Bone marrow (tissue), 2 donors: ENCODE results near the gene CAPZA2.
A peak's percentile ranks its signal among the peaks of the same experiment; 100 is the strongest.
"Not testable (repeated sequence)": the region's sequence is repeated elsewhere in the genome, so short reads cannot be mapped to it uniquely, and the experiment has no call there.

Source experiments
- DNase-seq, 2 donors: peaks; one replicate each; lab custom pipeline; 2025; lab: John Stamatoyannopoulos, UW

The CAPZA2 gene

DNA sequence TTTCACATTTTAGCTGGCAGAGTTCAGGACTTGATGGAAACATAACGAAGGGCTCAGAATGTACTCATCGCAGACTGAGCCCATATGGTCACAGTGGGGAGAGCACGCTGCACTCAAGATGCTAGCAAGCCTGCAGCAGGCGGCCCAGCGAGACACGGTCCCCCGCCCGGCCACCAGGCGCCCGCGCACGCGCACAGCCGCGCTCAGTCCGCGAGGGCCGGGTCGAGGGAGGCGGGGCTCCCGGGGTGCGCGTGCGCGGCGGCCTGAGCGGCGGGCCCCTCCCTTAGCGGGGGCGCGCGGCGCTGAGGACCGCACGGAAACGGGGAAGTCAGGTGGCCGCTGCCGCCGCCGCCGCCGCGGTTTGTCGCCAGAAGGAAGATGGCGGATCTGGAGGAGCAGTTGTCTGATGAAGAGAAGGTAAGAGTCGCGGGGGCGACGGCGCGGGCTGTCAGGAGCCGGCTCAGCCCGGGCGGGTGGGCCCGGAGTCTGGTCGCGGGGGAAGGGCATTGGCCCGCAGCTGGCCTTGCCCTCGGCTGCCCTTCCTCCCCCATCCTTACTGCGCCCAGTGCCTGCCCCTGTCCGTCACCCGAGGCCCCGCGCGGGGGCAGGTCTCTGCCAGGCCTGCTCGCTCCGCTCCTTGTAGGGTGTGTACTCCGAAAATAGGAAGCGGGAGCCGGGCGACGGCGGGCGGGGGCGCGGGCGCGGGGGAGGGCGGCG lies at the start of gene CAPZA2:
Gene CAPZA2, plus strand, starts transcription at position 354 of the 717 bp plus-strand sequence. Its CDS starts 25 bp downstream, at position 379.
- peak; percentile 89 to 94 for DNase-seq

GRCh38 chr7:116812860-116813259 lies 49.5 kb upstream of the CAPZA2 start:
- DNase-seq = no peak

- not testable (repeated sequence) for DNase-seq
Measured at GRCh38 chr7:116813371-116813770, 49.0 kb upstream of the CAPZA2 start.

DNA sequence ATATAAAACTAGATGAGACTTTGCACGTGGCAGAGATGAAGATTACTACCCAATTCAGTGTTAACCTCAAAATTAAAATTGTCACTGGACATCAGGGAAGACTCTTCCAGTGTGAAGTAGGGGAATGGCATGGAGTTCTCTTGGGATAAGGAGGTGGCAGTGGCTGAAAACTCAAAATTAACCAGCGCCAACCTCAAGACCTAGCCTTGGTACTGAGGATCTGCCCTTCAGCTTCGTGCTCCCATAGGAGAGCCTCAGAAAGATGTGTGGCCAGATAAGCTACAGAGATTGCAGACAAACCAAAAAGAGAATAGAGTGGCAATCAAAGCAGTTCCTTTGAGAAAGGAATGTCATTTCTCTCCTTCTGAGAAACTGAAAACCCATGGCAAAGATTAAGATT lies 47.3 kb upstream of the CAPZA2 start:
- DNase-seq = no peak

GRCh38 chr7:116820149-116820548 lies 42.2 kb upstream of the CAPZA2 start:
- DNase-seq = no peak

GRCh38 chr7:116821647-116822046 lies 40.7 kb upstream of the CAPZA2 start:
- not testable (repeated sequence) for DNase-seq

DNA sequence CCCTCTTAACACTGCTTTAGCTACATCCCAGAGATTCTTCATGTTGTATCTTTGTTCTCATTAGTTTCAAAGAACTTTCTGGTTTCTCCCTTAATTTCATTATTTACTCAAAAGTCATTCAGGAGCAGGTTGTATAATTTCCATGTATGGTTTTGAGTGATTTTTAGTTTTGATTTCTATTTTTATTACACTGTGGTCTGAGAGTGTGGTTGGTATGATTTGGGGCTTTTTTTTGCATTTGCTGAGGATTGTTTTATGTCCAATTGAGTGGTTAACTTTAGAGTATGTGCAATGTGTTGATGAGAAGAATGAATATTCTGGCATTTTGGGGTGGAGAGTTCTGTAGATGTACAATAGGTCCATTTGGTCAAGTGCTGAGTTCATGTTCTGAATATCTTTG lies 37.9 kb upstream of the CAPZA2 start:
- DNase-seq = no peak

- DNase-seq = no peak
Measured at GRCh38 chr7:116828281-116828680, 34.1 kb upstream of the CAPZA2 start.

- no peak for DNase-seq
Measured at GRCh38 chr7:116829041-116829440, 33.3 kb upstream of the CAPZA2 start.

DNA sequence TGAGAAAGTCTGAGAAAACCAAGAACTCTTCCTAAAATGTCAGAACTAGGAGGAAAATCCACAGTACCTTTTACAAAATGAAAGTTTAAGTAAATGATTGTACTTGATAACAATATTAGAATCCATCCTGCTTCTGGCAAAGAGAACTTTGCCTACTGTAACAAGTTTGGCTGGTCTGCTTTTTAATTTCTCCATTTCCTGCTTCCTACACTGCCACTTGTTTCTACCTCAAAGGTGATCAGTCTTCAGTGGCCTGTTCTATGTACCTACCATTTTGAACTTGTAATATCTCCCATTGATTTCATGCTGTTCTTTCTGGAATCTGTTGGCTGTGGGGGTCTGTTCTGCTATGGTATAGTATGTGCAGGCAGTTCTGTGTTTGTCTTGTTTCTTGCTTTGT lies 32.9 kb upstream of the CAPZA2 start:
- no peak for DNase-seq

DNA sequence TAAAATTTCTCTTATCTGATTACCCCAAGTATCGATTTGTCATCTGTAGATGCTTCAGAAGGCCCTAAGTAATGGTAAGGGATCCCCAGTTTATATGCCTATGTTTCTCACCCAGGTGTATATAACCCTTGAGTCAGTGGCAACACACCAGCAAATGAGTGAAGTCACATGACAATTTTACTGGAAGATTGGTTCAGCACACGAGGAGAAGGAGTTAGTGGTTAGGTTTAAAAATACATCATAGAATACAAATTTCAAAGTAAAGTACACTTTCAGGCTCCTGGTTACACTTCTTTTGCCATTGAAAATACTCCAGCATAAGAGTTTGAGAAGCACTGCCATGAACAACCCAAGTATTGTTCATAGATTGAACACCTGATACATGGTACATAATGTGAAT lies 29.7 kb upstream of the CAPZA2 start:
- DNase-seq = no peak

DNA sequence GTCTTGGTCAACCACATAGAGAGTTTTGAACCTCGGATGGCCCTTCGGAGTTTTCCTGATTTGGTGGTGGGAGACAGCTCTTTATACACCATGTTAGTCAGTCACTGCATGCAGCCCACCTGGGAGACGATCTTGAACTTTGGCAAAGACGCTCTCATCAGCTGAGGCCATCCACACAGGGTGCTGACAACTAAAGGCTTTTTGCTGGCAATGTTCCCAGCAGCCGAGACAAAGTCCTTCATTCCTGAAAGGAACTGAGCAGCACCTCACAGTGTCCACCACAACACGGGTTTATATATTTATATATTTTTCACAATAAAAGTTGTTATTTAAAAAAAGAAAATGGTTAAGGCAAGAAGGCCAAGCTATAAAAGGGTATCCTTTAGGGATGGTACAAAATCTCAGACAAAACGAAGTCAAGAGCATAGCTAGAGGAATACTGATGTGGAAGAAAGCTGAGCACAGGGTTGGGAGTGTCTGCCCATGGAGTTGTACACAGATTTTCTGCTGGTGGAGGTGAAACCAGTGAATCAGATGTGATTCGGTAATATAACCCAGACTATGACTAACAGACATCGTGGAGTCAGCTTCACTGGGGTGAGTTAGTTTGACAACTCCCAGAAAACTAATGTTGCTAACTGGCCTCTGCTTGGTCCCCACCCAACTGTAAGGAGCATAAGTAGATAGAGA lies 27.4 kb upstream of the CAPZA2 start:
- no peak for DNase-seq

DNA sequence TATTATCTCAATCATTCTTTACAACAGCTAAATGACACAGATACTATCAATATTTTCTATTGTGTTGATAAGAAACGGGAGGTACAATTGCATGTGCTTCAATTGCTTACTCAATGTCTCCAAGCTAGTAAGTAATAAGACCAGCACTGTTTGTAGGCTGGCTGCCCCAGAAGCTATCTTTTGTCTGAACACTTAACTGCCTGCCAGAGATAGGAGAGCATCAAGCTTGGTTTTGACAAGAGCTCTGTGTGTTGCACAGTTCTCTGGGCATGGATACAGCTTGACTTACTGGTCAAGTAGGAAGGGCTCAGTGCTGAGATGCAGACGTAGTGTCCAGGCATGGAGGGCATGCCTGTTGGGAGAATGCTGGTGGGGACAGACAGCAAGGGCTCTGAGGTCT lies 26.3 kb upstream of the CAPZA2 start:
- DNase-seq = no peak

DNA sequence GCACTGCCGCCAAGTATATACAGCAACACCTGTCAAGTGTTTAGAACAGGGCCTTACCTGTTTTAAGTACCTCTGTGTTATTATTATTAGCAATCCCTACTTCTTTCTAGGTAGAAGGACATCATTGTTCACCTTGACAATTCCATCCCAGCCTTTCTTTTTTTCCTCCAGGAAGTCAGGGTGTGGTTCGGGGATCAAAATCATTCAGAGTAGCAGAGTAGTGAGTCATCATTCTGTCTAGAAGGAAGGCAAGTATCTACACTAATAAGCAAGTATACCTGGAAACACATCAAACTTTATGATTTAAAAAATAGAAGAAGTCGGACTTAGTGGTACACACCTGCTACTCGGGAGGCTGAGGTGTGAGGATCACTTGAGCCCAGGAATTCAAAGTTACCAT lies 25.5 kb upstream of the CAPZA2 start:
- no peak for DNase-seq

DNA sequence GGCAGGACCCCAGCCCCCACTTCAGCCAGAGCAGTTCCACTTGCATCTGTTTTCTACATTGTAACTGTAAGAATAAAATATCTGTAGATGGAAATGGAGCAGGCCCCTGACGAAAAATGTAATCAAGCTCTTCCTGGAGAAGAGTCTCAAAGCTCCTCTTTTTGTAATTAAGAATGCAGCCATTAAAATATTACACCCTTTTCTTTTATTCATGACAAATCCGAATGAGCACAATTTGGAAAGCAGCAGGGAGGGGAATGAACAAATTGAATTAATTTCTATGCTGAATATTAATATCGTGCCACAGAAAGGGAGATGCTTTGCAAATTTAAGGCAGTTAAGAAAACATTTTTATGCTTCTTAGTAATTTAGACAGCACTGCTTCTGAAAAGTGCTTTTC lies 24.8 kb upstream of the CAPZA2 start:
- no peak for DNase-seq

DNA sequence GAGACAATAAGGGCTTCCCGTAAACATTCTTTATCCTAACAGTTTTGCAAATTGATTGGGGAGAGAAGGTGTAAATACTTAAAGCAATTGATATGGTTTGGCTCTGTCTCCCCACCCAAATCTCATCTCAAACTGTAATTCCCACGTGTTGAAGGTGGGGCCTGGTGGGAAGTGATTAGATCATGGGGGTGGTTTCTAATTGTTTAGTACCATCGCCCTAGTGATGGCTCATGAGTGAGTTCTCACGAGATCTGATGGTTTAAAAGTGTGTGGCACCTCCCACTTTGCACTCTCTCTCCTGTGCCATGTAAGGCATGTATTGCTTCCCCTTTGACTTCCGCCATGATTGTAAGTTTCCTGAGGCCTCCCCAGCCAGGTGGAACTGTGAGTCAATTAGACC lies 22.1 kb upstream of the CAPZA2 start:
- no peak for DNase-seq

DNA sequence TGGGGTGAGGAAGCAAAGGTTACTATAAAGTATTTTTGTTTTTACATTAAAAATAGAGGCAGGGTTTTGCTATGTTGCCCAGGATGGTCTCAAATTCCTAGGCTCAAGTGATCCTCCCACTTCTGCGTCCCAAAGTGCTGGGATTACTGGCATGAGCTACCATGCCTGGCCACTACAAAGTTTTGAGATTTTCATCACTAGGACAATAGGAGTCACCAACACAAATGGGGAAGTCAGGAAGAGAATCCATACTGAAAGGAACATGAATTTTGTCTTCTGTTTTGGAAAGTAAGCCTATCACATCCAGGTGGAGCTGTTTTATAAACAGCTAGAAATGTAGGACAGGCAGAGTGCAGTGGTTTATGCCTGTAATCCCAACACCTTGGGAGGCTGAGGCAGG lies 20.0 kb upstream of the CAPZA2 start:
- DNase-seq = no peak

- peak in 1 of 2 donors; percentile 37 for DNase-seq
Measured at GRCh38 chr7:116843378-116843777, 19.0 kb upstream of the CAPZA2 start.

GRCh38 chr7:116851175-116851574 lies 11.2 kb upstream of the CAPZA2 start:
- DNase-seq = no peak

DNA sequence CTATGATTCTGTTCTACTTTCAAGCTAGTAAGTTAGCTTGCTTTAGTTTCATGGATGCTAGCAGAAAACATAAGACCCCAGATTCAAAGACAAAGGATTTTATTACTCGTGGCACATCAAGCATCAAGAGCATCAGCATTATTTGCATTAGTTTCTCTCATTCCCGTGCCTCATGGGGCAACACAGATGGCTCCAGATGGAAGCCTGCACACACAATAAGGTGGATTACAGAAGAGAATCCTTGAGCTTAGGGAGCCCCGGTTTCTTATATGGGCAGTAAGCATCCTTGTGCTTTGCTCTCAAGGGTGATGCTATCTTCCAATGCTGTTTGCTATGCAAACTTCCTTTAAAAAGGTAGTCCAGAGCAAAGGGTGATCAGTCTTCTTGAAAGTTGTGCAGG lies 10.7 kb upstream of the CAPZA2 start:
- no peak for DNase-seq

- DNase-seq = no peak
Measured at GRCh38 chr7:116854132-116854531, 8.3 kb upstream of the CAPZA2 start.

DNA sequence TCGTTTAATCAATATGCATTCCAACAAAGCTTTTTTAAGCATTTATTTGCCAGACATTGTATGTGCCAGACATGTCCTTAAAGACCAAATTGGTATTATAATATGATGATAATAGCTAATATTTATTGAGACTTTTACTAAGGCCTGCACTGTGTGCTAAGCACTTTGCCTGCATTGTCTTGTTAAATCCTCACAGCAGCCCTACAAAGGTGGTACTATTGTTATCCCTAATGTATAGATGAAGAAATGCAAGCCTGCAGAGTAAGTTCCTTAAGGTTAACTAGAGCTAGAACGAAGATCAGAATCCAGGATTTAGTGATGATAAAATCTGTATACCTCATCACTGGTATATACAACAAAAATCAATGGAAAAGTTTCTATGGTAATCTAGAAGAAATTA lies 5.3 kb upstream of the CAPZA2 start:
- DNase-seq = no peak

- DNase-seq = no peak
Measured at GRCh38 chr7:116859323-116859722, 3.1 kb upstream of the CAPZA2 start.

DNA sequence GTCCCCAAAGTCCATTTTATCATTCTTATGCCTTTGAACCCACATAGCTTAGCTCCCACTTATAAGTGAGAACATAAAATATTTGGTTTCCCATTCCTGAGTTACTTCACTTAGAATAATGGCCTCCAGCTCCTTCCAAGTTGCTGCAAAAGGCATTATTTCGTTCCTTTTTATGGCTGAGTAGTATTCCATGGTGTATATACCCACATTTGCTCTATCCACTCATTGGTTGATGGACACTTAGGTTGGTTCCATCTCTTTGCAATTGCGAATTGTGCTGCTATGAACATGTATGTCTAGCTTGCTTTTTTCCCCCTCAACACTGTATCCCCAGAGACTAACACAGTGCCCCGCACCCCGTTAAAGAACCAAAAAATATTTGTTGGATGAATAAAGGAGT lies 670 bp upstream of the CAPZA2 start:
- DNase-seq = no peak
